Muscle of back (tissue), 11 donors: ENCODE data around the gene COMMD7. TPM values are rescaled to one million over a fixed set of nuclear protein-coding genes. Genes with fewer than 3 reads are reported as not detected.
"Not testable (repeated sequence)": the region's sequence is repeated elsewhere in the genome, so short reads cannot be mapped to it uniquely, and the experiment has no call there.

Experiments used
- DNase-seq, 3 donors: peaks; one replicate each; pipeline versions ENCODE4 v3.0.0 to v3.0.0-alpha.2; 2013
- polyA plus RNA-seq, 10 donors: library from polyadenylated mRNA; unstranded; fragments of 120-200 nt; gene quantifications; one replicate each; pipeline ENCODE4 v1.2.1, GENCODE V29; 2013; ENCODE audit not compliant: insufficient read length in 10 of 10

Gene COMMD7
- polyA plus RNA-seq, 10 donors: 38.0 to 48.1 (median 40.4) TPM

DNA sequence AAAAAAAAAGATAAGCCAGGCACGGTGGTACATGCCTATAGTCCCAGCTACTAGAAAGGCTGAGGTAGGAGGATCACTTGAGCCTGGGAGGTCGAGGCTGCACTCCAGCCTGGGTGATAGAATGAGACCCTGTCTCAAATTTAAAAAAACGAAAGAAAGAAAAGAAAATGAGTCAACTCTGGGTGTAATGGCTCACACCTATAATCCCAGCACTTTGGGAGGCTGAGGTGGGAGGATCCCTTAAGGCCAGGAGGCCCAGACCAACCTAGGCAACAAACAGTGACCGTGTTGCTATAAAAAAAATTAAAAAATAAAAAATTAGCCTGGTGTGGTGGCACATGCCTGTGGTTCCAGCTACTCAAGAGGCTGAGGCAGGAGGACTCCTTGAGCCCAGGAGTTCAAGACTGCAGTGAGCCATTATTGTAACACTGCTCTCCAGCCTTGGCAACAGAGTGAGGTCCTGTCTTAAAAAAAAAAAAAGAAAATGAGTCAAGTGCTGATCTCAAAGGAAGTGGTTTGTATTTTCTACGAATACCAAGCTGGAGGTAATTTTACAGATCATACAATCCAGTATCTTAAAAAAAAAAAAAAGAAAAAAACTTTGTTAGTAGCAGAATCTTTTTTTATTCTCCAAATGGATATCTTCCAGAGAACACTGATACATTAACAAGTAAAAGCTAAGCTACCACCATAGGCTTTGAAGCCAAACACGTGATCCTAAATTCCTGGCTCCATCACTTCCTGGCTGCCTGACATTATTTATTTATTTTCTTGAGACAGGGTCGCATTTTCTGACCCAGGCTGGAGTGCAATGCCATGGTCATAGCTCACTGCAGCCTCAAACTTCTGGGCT, 5.7 kb downstream of the COMMD7 start:
- DNase-seq: peak in 1 of 3 donors; percentile 65

GRCh38 chr20:32731882-32732266, 11.4 kb downstream of the COMMD7 start:
- no peak for DNase-seq

DNA sequence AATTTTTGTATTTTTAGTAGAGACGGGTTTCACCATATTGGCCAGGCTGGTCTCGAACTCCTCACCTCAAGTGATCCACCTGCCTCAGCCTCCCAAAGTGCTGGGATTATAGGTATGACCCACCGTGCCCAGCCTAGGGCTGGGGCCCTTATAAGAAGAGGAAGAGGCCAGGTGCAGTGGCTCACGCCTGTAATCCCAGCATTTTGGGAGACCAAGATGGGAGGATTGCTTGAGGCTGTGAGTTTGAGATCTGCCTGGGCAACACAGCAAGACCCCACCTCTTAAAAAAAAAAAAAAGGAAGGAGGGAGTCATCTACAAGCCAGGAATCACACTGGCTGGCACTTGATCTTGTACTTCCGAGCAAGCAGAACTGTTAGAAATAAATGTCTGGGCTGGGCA, 13.9 kb downstream of the COMMD7 start:
- not testable (repeated sequence) for DNase-seq

GRCh38 chr20:32728435-32728834, 14.8 kb downstream of the COMMD7 start:
- DNase-seq: not testable (repeated sequence)

DNA sequence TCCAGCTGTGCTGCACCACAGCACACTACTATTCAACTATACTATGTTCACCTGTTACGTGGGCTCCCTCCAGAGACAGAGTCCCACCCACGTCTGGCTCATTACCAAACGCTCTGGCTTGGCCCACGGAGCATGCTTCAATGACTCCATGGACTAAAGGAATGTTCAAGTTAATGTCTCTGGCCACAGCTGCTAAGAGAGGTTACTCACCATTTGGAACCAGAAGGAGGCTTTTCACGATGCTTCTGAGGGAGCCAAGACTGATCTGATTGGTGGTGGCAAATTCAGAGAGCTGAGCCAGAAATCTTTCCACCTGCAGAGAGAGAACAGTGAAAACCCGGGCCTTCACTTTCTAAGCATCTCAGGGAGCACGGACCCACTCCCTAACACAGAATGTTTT, 15.6 kb downstream of the COMMD7 start:
- DNase-seq: peak; percentile 34 to 38 (median 38)

- no peak for DNase-seq
Observed at GRCh38 chr20:32718749-32719348, 24.4 kb downstream of the COMMD7 start.

DNA sequence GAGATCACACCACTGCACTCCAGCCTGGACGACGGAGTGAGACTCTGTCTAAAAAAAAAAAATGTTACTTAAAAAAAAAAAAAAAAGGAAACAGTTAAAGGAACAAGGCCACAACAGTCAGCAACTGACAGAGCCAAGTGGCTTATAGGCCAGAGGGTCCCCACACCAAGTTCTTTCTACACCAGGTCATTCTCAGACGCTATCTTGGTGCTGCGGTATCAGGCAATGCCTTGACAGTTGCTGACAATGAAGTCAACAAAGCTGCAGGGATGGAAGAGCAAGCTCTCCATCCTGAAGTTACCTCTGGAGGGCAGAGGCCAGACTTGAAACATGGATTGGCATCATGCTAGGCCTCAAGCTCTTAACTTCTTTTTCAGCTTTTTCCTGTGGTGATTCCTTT, 31.9 kb downstream of the COMMD7 start:
- no peak for DNase-seq

DNA sequence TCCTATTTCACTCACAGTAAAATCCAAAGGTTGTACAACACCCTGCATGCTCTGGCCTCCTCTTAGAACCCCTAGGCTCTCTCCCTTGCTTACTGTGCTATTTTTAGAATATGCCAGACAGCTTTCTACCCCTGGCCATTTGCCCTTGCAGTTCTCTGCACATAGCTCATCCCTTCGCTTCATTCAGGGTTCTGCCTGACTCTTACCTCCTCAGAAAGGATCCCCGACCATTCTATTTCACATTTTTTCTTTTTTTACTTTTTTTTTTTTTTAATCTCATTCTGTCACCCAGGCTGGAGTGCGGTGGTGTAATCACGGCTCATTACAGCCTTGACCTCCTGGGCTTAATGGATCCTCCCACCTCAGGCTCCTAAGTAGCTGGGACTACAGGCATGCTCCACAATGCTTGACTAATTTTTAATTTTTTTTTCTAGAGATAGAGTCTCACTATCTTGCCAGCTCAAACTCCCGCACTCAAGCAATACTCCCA, 33.6 kb downstream of the COMMD7 start:
- no peak for DNase-seq

DNA sequence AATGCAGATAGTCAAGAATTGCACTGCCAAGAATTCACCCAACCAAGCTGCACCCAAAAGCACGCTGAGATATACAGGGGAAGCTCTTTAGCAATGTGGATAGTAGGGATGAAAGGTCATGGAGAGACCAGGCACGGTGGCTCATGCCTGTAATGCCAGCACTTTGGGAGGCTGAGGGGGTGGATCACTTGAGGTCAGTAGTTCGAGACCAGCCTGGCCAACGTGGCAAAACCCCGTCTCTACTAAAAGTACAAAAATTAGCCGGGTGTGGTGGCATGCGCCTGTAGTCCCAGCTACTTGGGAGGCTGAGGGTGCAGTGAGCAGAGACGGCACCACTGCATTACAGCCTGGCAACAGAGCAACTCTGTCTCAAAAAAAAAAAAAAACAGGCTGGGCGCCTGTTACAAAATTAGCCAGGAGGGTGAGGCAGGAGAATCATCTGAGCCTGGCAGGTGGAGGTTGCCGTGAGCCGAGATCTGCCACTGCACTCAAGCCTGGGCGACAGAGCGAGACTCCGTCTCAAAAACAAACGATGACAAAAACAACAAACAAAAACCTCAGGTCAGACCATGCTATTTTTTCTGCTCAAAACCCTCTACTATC, 34.1 kb downstream of the COMMD7 start:
- DNase-seq: not testable (repeated sequence)

DNA sequence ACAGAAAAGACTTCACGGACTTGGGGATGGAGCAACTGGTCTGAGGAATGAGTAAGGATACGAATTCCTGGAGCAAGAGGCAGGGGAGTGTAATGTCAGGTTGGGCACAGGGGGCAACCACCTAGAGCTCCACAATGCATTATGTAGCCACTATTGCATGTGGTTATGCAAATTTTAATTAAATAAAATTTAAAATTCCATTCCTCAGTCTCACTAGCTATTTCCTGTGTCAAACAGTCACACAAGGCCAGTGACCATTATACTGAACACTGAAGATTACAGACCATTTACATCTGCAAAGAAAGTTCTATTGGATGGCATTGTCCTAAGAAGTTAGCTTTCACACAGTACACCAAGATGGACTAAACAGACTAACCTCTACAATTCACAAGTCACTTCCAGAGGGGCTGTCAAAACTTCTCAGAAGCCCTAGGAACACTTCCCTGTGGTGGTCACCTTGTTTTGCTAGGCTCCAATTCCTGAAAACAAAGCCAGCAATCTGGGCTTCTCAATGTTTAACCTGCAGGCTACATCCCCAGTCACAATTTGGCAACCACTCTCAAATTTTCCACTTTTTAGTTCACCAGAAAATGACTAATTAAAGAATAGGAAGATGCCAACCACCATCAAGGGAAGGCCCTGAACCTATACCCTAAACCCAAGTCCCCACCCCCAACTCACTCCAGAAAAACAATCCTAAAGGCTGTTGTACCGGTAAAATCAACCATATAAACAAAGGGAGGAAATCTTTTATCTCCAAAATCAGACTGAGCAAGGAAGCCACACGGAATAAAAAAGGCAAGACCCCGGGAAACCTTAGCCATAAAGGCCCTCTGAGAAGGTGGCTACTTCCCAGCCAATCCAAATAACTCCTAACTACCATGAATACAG, 35.3 kb downstream of the COMMD7 start:
- no peak for DNase-seq

DNA sequence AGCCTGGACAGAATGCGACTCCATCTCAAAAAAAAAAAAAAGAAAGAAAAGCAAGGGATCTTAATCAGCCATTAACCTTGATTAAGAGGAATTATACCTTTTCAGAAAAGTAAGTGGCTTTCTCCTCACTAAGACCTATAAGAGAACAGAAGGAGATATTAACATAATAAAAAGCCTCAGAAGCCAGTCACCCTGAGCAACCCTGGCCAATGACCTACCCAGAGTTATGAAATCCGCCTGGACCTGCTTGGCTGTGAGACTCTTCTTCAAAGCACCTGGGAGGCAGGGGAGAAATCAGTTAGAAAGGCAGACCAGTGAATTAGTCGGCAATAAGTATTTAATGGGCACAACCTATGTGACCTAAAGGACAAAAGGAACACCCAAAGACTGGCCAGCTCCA, 36.8 kb downstream of the COMMD7 start:
- no peak for DNase-seq

- no peak for DNase-seq
Observed at GRCh38 chr20:32702706-32703425, 40.4 kb downstream of the COMMD7 start.

DNA sequence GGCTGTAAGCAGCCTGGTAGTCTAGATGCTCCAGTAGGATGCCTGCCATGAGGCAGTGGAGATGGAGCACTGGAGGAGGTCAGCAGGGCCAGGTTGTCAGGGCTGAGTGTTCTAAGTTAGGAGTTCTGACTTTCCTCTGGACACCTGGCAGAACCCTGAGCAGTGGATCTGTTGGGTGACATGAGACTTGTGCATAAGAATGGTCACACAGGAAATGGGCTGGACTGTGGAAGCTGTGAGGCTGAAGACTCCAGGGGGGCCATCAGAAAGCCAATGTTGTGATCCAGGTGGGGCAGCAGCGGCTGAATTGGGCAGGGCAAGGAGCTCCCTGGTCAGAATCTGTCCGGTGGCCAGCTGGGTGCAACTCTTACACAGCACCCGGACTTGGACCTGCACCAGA, 45.7 kb downstream of the COMMD7 start:
- DNase-seq: no peak

DNA sequence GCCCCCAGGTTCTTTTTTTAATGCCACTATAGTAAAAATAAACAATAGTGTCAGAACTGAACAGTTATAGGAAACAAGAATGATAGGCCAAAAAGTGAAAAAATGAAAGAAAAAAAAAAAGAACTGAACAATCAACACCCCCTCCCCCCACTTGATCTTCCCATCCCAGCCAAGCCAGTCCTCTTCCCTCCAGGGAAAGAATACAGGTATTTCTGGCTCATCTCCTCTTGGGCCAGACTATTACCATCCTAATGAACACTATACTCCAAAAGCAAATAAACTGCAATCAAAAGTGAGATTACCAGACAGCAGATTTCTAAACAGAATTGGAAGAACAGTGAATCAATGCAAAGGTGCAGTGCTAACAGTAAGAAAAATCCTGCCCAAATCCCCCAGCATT, 48.2 kb downstream of the COMMD7 start:
- DNase-seq: no peak

DNA sequence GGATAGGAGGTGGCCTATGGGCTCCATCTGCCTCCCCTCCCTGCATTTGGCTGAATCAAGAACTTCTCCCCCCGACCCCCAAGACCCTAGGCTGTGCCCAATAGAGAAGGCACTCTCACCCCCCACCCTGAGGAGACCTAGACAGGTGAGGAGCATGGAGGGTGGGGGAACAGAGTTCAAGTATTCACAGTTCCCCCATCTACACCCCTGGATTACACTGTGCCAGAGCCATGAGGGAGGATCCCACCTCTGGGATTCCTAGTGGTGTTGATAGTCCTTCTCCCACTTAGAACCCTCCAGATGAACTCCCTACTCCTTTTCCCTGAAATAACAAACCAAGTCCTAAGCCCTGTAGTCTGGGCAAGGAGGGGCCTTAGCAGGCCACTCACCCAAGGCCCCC, 54.3 kb downstream of the COMMD7 start:
- DNase-seq: not testable (repeated sequence)

DNA sequence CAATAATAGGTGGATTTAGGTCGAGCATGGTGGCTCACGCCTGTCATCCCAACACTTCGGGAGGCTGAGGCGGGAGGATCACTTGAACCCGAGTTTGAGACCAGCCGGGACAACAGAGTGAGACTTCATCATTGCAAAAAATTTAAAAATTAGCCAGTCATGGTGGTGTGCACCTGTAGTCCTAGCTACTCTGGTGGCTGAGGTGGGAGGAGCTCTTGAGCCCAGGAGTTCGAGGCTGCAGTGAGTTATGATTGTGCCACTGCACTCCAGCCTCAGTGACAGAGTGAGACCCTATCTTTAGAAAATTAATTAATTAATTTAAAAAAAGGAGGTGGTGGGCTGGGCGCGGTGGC, 56.1 kb downstream of the COMMD7 start:
- DNase-seq: no peak

DNA sequence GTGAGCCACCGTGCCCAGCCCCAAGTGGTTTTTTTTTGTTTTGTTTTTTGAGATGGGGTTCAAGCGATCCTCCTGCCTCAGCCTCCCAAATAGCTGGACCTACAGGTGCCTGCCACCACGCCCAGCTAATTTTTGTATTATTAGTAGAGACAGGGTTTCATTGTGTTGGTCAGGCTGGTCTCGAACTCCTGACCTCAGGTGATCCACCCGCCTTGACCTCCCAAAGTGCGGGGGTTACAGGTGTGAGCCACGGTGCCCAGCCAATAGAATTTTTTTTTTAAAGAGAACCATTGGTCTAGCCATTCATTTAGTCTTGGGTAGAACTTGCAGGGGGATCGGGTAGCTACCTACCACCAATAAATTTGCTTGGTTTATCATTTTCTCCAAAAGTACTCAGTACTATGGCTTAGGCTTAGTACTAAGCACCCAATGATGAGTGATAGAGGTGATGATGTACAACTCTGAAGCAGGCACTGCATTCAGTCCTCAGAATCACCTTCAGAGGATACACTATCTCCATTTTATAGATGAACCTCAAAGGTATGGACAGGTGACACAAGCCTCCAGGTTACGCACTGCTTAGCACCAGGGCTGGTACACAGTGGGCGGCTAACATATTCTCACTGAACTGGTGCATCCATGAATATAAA, 56.6 kb downstream of the COMMD7 start:
- no peak for DNase-seq

- DNase-seq: peak; percentile 74 to 89 (median 88)
Observed at GRCh38 chr20:32685541-32686529, 57.4 kb downstream of the COMMD7 start.

DNA sequence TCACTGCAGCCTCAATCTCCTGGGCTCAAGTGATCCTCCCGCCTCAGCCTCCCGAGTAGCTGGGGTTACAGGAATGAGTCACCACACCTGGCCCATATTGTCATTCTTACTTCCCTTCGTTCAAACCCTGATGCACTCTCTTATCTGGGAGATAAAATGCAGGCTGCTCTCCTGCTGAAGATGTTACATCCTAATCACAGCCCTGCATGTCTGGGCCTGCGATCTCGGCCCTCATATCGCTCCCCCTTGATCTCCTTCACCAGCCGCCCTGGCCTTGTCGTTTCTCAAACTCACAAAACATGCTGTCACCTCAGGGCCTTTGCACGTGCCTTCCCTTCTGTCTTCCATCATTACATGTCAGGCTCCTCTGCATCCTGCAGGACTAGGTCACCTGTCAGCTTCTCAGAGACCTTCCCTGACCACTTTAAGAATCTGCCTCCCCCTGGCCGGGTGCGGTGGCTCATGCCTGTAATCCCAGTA, 60.7 kb downstream of the COMMD7 start:
- DNase-seq: no peak
